NCI-H146 treated with DMSO at 0.1 percent for 48 hours (cell line): Measurements from ENCODE around the gene BUB3.

ENCODE experiments used
- DNase-seq: peaks from one replicate; lab custom pipeline; 2025; ENCODE audit not compliant: unreplicated experiment; lab: John Stamatoyannopoulos, UW

BUB3 gene

DNA sequence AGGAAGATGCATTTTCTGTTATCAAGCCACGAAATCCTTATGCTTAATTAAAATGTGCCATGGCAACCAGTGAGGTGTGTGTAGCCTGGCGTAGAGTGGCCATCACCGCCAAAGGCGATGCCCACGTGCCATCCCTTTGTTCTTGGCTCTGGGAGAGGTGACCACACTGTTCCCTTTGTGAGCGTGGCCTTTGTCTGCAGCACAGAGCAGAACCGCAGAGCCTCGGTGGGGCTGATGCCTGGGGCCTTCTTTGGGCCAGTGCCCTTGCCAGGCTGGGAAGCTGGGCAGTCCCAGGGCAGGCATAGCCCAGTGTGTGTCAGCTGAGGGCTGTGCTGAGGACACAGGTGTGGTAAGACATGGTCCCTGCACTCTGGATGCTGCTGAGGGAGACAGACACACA is 48.3 kb downstream of the BUB3 start:
- DNase-seq = no peak

DNA sequence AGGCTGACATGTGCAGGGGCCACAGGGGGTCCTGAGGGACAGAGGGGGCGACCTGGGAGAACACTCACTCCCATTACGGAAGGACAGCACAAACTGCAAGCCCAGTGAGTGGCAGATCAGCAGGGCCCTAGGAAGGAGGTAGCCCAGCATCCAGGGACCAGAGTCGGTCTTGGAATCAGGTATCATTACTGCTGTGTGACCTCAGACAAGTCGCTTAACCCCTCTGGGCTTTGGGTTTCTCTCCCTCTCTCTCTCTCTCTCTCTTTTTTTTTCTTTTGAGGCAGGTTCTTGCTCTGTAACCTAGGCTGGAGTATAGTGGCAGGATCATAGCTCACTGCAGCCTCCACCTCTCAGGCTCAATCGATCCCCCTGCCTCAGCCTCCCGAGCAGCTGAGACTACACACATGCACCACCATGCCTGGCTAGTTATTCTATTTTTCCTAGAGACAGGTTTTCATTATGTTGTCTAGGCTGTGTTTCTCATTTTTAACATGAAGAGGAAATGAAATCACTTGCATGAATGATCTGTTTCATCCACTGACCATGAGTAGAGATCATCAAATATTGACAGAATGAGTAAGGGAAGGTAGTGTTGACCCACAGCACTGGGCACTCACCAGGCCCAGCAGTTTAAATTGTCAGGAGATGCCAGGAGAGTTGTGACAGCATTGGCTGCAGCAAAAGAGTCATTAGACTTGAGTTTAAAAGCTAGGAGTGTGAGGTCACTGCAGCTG is 49.4 kb downstream of the BUB3 start:
- peak; percentile 80 for DNase-seq

DNA sequence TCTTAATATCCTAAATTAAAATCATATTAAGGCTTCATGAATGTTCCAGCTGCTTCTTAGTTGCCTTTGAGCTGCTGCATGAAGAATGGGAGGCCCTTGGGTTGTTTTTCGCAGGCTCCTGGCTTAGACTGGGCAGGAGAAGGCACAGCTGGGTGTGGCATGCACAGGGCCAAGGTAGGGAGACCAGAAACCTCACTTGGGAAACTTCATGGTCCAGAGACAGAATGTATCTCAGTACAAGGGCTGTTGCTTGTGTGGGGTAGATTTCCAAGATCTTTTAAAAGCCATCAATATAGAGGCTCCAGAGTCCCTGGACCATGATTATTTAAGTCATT is 49.9 kb downstream of the BUB3 start:
- no peak for DNase-seq

DNA sequence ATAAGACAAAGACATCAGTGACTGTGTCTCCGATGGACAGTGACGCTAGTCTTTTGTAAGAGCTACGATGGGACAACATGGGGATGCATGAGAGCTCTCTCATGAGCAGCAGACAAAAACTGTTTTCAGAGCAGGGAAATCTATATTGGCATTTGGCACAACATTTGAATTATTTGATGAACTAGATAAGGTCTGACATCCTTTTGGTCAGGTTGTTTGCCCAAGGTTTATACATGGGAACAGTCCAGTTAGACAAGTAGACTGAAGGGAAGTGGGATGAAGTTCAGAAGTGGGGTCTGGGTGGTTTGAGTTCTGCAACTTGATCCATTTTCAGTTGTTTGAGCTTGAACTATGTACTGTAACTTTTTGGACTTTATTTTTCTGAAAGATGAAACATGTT is 50.8 kb downstream of the BUB3 start:
- DNase-seq = no peak

DNA sequence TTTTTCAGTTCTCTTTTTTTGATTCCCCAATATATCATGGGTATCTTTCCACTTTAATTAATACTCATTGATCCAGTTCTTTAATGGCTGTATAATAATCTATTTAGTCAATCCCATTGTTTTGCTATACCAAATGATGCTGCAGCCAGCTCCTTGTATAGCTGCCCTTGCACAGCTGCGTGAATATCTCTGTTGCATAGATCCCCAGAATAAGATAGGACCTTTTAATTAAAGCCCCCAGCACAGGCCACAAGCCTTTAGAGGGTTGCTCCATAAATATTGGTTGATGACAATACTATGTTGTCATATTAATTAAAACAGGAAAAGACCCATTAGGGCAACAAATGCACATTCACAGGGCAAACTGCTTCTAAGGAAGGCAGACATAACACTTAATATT is 57.9 kb downstream of the BUB3 start:
- no peak for DNase-seq

GRCh38 chr10:123212640-123213039 is 58.4 kb downstream of the BUB3 start:
- DNase-seq = no peak

DNA sequence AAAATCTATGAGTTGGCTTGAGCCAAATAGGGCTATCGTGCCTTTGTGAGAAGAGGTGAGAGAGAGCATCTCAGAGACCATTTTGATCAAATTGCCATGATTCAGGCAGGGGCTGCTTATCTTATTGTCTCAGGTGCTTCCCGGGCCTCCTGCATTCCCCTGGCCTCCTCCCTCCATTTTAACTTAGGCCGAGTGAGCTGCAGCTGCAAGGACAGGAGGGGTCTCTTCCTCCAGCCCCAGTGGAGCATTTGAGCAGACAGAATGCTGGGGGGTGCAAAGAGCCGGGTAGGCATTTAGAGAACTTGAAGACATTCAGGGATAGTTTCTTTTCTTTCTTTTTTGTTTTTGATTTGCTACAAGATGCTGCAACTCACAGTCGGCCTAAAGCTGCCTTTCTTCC is 59.0 kb downstream of the BUB3 start:
- no peak for DNase-seq
